Activated naive CD8-positive, alpha-beta T cell treated with anti-CD3 and anti-CD28 coated beads, Interleukin-2, amount 10 ng/mL, durations not matched to agents 7 days and 5 days (primary cell): ENCODE results near the gene FBLN2. TPM values are rescaled to one million over a fixed set of nuclear protein-coding genes. Genes with fewer than 3 reads are reported as not detected.
A peak's percentile ranks its signal among the peaks of the same experiment; 100 is the strongest.

ENCODE experiments used
- ATAC-seq: fragments of 150-1000 bp; cut with Tn5 transposase; one replicate; pipeline ENCODE4 v1.10.0; 2021; ENCODE audit warnings: low read depth, moderate library complexity
- POLR2A ChIA-PET: fragments of 350-600 bp; sonication (Branson Sonifier 250); formaldehyde crosslinking; loops from one replicate; lab custom pipeline; 2021; ENCODE audit warnings: antibody characterized with exemption; lab: Charles Lee
- DNase-seq: peaks from one replicate; pipeline ENCODE4 v3.0.0; 2021
- H3K27ac Mint-ChIP-seq: one replicate; pipeline ENCODE4 v1.8.0; 2022; ENCODE audit warnings: mild to moderate bottlenecking, mixed read lengths
- H3K27me3 Mint-ChIP-seq: one replicate; pipeline ENCODE4 v1.8.0; 2022; ENCODE audit warnings: mild to moderate bottlenecking, moderate library complexity, mixed read lengths
- H3K36me3 Mint-ChIP-seq: one replicate; pipeline ENCODE4 v1.8.0; 2021; ENCODE audit warnings: mild to moderate bottlenecking, mixed read lengths
- H3K4me1 Mint-ChIP-seq: one replicate; pipeline ENCODE4 v1.8.0; 2021; ENCODE audit warnings: mixed read lengths
- H3K4me3 Mint-ChIP-seq: one replicate; pipeline ENCODE4 v1.8.0; 2022; ENCODE audit warnings: mild to moderate bottlenecking, moderate library complexity, mixed read lengths
- H3K9me3 Mint-ChIP-seq: one replicate; pipeline ENCODE4 v1.8.0; 2021; ENCODE audit warnings: mixed read lengths
- total RNA-seq, 2 experiments: library from RNA; stranded (reverse); gene quantifications; one replicate each; pipeline ENCODE4 v1.2.3, GENCODE V29; 2021

Gene FBLN2
- total RNA-seq, 2 experiments from 2014 or later: 2.6 to 2.7 TPM

DNA sequence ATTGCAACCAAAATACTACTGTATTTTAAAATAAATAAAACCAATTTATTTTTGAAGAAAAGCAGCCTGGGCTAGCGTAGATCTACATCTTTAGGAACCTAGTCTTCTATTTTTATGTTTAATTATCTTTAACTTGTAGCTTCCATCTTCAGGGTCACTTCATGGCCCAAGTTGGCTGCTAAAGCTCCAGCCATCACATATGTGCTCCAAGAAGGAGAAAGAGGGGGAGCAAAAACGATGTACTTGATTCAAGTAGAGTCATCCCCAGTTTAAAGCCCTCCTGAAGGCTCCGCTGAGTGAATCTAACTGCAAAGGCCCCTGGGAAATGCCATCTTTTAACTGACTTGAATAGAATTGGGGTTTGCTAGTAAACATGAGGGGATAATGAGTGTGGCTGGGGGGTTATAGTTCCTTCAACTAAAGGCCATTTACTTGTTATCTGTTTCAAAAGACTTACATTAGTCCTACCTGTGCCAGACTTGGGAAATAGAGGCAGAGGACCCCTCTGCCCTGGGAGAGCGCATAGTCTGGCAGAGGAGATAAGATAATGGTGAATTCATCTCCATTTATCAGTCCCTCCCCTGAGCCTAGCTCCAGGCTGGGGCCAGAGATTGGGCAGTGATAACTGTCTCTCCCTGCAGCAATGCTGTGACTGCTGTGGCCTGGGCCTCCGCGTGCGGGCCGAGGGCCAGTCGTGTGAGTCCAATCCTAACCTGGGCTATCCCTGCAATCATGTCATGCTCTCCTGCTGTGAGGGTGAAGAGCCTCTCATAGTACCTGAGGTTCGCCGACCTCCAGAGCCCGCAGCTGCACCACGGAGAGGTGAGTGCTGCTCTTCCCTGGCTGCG, 64.6 kb downstream of the FBLN2 start:
- peaks cover 3% of the 10 kb centered on the region for H3K36me3 Mint-ChIP-seq
- H3K9me3 Mint-ChIP-seq: peaks cover 6% of the 10 kb centered on the region
- POLR2A ChIA-PET: no interaction called here
- no peak overlapping the region for H3K4me3 Mint-ChIP-seq
- no peaks in the 10 kb centered on the region for H3K27me3 Mint-ChIP-seq
- H3K4me1 Mint-ChIP-seq: no peaks in the 10 kb centered on the region
- H3K27ac Mint-ChIP-seq: no peak overlapping the region
- DNase-seq: peak; percentile 10
- no peak for ATAC-seq

GRCh38 chr3:13614607-13615006, 65.7 kb downstream of the FBLN2 start:
- POLR2A ChIA-PET: no interaction called here
- Mint-ChIP-seq H3K27me3 (no peaks in the 10 kb centered on the region), H3K4me3 (no peak overlapping the region), H3K4me1 (no peaks in the 10 kb centered on the region), H3K36me3 (peaks cover 3% of the 10 kb centered on the region), H3K27ac (no peak overlapping the region), H3K9me3 (peaks cover 6% of the 10 kb centered on the region)
- ATAC-seq (no peak), DNase-seq (no peak)

GRCh38 chr3:13615019-13615528, 66.1 kb downstream of the FBLN2 start:
- Mint-ChIP-seq H3K4me3 (no peak overlapping the region), H3K36me3 (peaks cover 3% of the 10 kb centered on the region), H3K9me3 (peaks cover 6% of the 10 kb centered on the region), H3K27ac (no peak overlapping the region), H3K4me1 (no peaks in the 10 kb centered on the region), H3K27me3 (no peaks in the 10 kb centered on the region)
- DNase-seq (no peak), ATAC-seq (no peak)
- POLR2A ChIA-PET: no interaction called here

GRCh38 chr3:13616359-13616758, 67.4 kb downstream of the FBLN2 start:
- H3K4me1 Mint-ChIP-seq: peaks cover under 1% of the 10 kb centered on the region
- no peaks in the 10 kb centered on the region for H3K27me3 Mint-ChIP-seq
- no peak for ATAC-seq
- peaks cover 3% of the 10 kb centered on the region for H3K36me3 Mint-ChIP-seq
- peak; percentile 18 for DNase-seq
- POLR2A ChIA-PET: no interaction called here
- no peak overlapping the region for H3K27ac Mint-ChIP-seq
- peaks cover 6% of the 10 kb centered on the region for H3K9me3 Mint-ChIP-seq
- H3K4me3 Mint-ChIP-seq: no peak overlapping the region

DNA sequence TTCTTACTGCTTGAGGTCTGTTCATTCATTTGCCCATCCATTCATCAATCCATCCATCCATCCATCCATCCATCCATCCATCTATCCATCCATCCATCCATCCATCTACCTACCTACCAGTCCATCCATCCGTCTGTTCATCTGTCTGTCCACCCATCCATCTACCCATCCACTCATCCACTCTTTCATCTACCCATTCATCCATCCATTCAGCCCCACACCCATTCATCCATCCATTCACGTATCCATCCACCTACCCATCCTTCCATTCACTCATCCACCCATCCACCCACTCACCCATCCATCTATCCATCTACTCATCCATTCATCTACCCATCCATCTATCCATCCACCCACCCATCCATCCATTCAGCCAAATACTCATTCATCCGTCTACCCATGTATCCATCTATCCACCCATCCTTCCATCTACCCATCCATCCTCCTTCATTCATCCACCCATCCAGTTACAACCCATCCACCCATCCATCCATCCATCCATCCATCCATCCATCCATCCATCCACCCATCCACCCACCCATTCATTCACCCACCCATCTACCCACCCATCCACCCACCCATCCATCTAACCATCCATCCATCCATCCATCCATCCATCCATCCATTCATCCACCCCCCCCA, 68.3 kb downstream of the FBLN2 start:
- POLR2A ChIA-PET: no interaction called here
- Mint-ChIP-seq H3K9me3 (peaks cover 6% of the 10 kb centered on the region), H3K27ac (peak overlapping the region; percentile 24), H3K4me1 (peaks cover 5% of the 10 kb centered on the region), H3K36me3 (peaks cover 3% of the 10 kb centered on the region), H3K27me3 (no peaks in the 10 kb centered on the region), H3K4me3 (no peak overlapping the region)
- DNase-seq (no peak), ATAC-seq (no peak)

DNA sequence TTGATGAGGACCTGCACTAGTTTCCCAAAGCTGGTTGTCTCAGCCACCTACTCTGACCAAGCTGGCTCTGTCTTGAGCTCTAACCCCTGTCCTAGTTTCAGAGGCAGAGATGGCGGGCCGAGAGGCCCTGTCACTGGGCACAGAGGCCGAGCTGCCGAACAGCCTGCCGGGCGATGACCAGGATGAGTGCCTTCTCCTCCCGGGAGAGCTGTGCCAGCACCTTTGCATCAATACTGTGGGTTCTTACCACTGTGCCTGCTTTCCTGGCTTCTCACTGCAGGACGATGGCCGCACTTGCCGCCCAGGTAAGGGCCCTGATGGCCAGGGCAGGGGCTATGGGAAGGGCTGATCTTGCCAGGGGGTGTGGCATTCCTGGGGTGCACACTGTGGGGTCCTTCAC, 69.1 kb downstream of the FBLN2 start:
- Mint-ChIP-seq H3K36me3 (peaks cover 3% of the 10 kb centered on the region), H3K4me1 (peaks cover 5% of the 10 kb centered on the region), H3K27me3 (no peaks in the 10 kb centered on the region), H3K4me3 (no peak overlapping the region), H3K27ac (no peak overlapping the region), H3K9me3 (peaks cover 6% of the 10 kb centered on the region)
- ATAC-seq (no peak), DNase-seq (no peak)
- POLR2A ChIA-PET: no interaction called here

GRCh38 chr3:13618836-13619235, 69.9 kb downstream of the FBLN2 start:
- POLR2A ChIA-PET: no interaction called here

DNA sequence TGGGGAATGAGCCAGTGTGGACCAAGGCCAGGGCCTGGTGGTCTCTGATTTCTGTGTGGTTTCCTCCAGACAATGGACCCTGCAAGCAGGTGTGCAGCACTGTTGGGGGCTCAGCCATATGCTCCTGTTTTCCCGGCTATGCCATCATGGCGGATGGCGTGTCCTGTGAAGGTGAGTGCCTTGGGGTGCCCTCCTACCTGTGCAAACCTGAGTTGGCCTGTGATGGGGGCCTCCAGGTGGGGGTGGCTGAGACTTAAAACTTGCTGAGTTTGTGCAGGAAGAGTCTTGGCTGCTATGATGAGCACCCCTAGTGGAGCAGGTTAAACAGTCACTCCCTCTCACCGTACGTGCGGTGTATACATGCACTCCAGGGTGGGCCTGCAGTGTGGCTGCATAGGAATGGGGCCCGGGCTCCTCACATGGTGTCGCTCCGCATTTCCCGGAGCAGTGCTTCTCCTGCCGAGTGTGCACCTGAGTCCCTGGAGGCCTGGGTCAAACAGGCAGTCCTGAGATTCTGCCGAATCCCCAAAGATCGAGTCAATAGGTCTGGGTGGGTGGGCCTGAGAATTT, 70.8 kb downstream of the FBLN2 start:
- no peak overlapping the region for H3K4me3 Mint-ChIP-seq
- H3K36me3 Mint-ChIP-seq: no peaks in the 10 kb centered on the region
- no peaks in the 10 kb centered on the region for H3K27me3 Mint-ChIP-seq
- no peaks in the 10 kb centered on the region for H3K9me3 Mint-ChIP-seq
- DNase-seq (no peak), ATAC-seq (no peak)
- no peak overlapping the region for H3K27ac Mint-ChIP-seq
- H3K4me1 Mint-ChIP-seq: peaks cover 5% of the 10 kb centered on the region
- POLR2A ChIA-PET: no interaction called here

More at GRCh38 chr3:13618836-13619235, 69.9 kb downstream of the FBLN2 start:
- H3K27me3 Mint-ChIP-seq: no peaks in the 10 kb centered on the region
- peaks cover 5% of the 10 kb centered on the region for H3K4me1 Mint-ChIP-seq
- H3K27ac Mint-ChIP-seq: no peak overlapping the region
- peaks cover 3% of the 10 kb centered on the region for H3K36me3 Mint-ChIP-seq
- H3K4me3 Mint-ChIP-seq: no peak overlapping the region
- peaks cover 6% of the 10 kb centered on the region for H3K9me3 Mint-ChIP-seq
- ATAC-seq (no peak), DNase-seq (no peak)

GRCh38 chr3:13620281-13620680, 71.4 kb downstream of the FBLN2 start:
- Mint-ChIP-seq H3K9me3 (no peaks in the 10 kb centered on the region), H3K27me3 (no peaks in the 10 kb centered on the region), H3K27ac (no peak overlapping the region), H3K4me1 (peaks cover 5% of the 10 kb centered on the region), H3K4me3 (no peak overlapping the region), H3K36me3 (no peaks in the 10 kb centered on the region)
- DNase-seq (no peak), ATAC-seq (no peak)
- POLR2A ChIA-PET: no interaction called here

DNA sequence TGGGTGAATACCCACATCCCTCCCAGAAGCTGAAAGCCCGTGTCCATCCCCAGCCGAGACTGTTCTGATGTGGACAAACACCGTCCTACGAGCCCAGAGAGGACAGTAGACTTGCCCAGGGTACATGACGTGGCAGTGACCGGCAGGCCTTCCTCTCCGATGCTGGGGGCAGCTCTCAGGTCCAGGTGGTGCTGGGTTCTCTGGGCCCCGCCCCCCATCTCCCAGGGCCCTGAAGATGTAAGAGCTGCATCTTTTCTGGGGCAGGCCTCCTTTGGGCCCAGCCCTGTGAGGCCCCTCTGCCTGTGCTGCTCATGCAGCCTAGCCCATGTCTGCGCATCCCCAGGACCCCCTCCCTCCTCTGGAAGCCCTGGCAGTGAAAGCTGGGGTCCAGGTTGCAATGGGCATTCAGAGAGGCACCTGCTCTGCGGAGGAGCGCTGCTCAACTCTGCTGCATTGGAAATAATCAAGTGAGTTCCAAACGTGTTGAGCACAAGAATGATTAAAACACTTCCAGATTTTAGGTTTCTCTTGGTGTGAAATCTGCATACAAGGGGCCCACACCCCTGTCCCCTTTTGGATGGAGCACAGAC, 71.9 kb downstream of the FBLN2 start:
- Mint-ChIP-seq H3K4me3 (peak overlapping the region; percentile 90), H3K4me1 (peaks cover 5% of the 10 kb centered on the region), H3K27me3 (no peaks in the 10 kb centered on the region), H3K27ac (no peak overlapping the region), H3K9me3 (no peaks in the 10 kb centered on the region), H3K36me3 (no peaks in the 10 kb centered on the region)
- ATAC-seq: no peak
- POLR2A ChIA-PET: interaction anchor here (1.8 kb wide), 1 partner anchor 77 kb away, joined by 5 read pairs; no protein-coding TSS in a partner anchor
- DNase-seq: no peak

GRCh38 chr3:13621381-13622221, 72.7 kb downstream of the FBLN2 start:
- Mint-ChIP-seq H3K36me3 (no peaks in the 10 kb centered on the region), H3K9me3 (no peaks in the 10 kb centered on the region), H3K4me1 (peaks cover 5% of the 10 kb centered on the region), H3K4me3 (peak overlapping the region; percentile 90), H3K27ac (peak overlapping the region; percentile 98), H3K27me3 (no peaks in the 10 kb centered on the region)
- POLR2A ChIA-PET: interaction anchor here (1.0 to 1.8 kb wide), 2 partner anchors 77 to 142 kb away, joined by 3 to 5 read pairs; partner anchors contain the start of gene HDAC11
- ATAC-seq (peak; percentile 94), DNase-seq (peak; percentile 67)

DNA sequence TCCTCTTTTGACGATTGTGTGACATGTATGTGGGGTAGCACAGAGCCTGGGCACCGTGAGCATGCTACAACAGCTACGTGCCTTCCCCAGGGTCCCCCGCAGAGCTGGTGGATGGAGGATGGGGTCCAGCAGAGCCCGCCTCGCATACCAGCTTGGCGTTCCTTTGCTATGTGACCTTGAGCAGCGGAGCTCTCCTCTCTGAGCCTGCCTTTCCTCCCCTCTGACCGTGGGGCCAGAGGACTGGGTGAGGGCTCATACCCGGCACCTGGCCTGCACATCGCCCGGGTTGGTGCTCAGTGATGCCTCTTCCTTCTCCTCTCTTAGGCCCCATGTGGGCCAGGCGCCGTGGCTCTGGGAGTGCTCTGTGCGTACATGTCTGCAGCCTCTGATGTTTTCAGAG, 73.4 kb downstream of the FBLN2 start:
- no peaks in the 10 kb centered on the region for H3K27me3 Mint-ChIP-seq
- no peaks in the 10 kb centered on the region for H3K36me3 Mint-ChIP-seq
- ATAC-seq: no peak
- POLR2A ChIA-PET: interaction anchor here (1.0 to 1.8 kb wide), 2 partner anchors 78 to 142 kb away, joined by 3 to 5 read pairs; partner anchors contain the start of gene HDAC11
- no peak for DNase-seq
- no peak overlapping the region for H3K4me3 Mint-ChIP-seq
- peak overlapping the region; percentile 21 for H3K27ac Mint-ChIP-seq
- peaks cover 5% of the 10 kb centered on the region for H3K4me1 Mint-ChIP-seq
- H3K9me3 Mint-ChIP-seq: no peaks in the 10 kb centered on the region
